PC-9 (cell line): ENCODE data around the gene SCYGR4. TPM values are rescaled to one million over a fixed set of nuclear protein-coding genes. Genes with fewer than 3 reads are reported as not detected.

ENCODE experiments used
- BruUV-seq: library from RNA; stranded (reverse); fragments of 400-500 nt; replicated peaks from 2 replicates; lab custom pipeline; 2021; lab: Mats Ljungman, UMichigan
- CTCF ChIA-PET: fragments of 300-600 bp; sonication (Branson Sonifier 250); formaldehyde crosslinking; loops from one replicate; lab custom pipeline; 2022; ENCODE audit warnings: antibody characterized with exemption; lab: Charles Lee
- POLR2A ChIA-PET: fragments of 300-600 bp; sonication (Branson Sonifier 250); formaldehyde crosslinking; loops from one replicate; lab custom pipeline; 2022; ENCODE audit warnings: antibody characterized with exemption; ENCODE audit not compliant: unreplicated experiment; lab: Charles Lee
- DNase-seq, 2 experiments: peaks; one replicate each; pipeline versions ENCODE4 v3.0.0 to v3.0.0-alpha.2; 2015 to 2022; ENCODE audit warnings: mixed read lengths in 1 of 2
- H2AFZ ChIP-seq: fragments of 200-600 bp; sonication (generic); 2 replicates; pipeline ENCODE4 v1.8.1; 2017; ENCODE audit warnings: antibody characterized with exemption
- H3F3A ChIP-seq: fragments of 200-600 bp; sonication (generic); 2 replicates; pipeline ENCODE4 v1.8.1; 2017; ENCODE audit warnings: antibody characterized with exemption, mild to moderate bottlenecking, low read depth; ENCODE audit not compliant: insufficient read depth
- H3K27ac ChIP-seq: fragments of 200-600 bp; sonication (generic); 2 replicates; pipeline ENCODE4 v1.6.1; 2016; ENCODE audit warnings: mixed run types
- H3K27me3 ChIP-seq: fragments of 200-600 bp; sonication (generic); 2 replicates; pipeline ENCODE4 v1.6.1; 2016; ENCODE audit warnings: low read depth, mixed run types; ENCODE audit not compliant: insufficient read depth
- H3K36me3 ChIP-seq: fragments of 200-600 bp; sonication (generic); 2 replicates; pipeline ENCODE4 v1.6.1; 2016; ENCODE audit warnings: low read depth, mixed run types
- H3K4me1 ChIP-seq: fragments of 200-600 bp; sonication (generic); replicated peaks from 2 replicates; pipeline ENCODE4 v1.6.1; 2016; ENCODE audit warnings: mixed run types; ENCODE audit not compliant: insufficient read depth
- H3K4me2 ChIP-seq: fragments of 200-600 bp; sonication (generic); 2 replicates; pipeline ENCODE4 v1.6.1; 2017; ENCODE audit warnings: mixed run types
- H3K4me3 ChIP-seq: fragments of 200-600 bp; sonication (generic); 2 replicates; pipeline ENCODE4 v1.6.1; 2016; ENCODE audit warnings: mixed run types
- H3K79me2 ChIP-seq: fragments of 200-600 bp; sonication (generic); 2 replicates; pipeline ENCODE4 v1.6.1; 2017; ENCODE audit warnings: low read depth, mixed run types
- H3K9me2 ChIP-seq: fragments of 200-600 bp; sonication (generic); 2 replicates; pipeline ENCODE4 v1.8.1; 2017; ENCODE audit warnings: mild to moderate bottlenecking; ENCODE audit not compliant: insufficient read depth
- H3K9me3 ChIP-seq: fragments of 200-600 bp; sonication (generic); 2 replicates; pipeline ENCODE4 v1.8.1; 2016; ENCODE audit warnings: low read depth; ENCODE audit not compliant: insufficient read depth
- H4K20me1 ChIP-seq: fragments of 200-600 bp; sonication (generic); 2 replicates; pipeline ENCODE4 v1.8.1; 2017; ENCODE audit not compliant: insufficient read depth
- EZH2 ChIP-seq: fragments of 200-600 bp; sonication (generic); IDR thresholded peaks from 2 replicates; pipeline ENCODE4 v1.8.0; 2017; ENCODE audit warnings: antibody characterized with exemption, low read depth
- intact Hi-C: fragments of 100-400 bp; cut with micrococcal nuclease; formaldehyde crosslinking; loops from one replicate; pipeline ENCODE4 v1.10.0; 2022; ENCODE audit not compliant: unreplicated experiment
- total RNA-seq: library from RNA; stranded (reverse); gene quantifications from 2 replicates; pipeline ENCODE4 v1.2.3, GENCODE V29; 2021
- TF ChIP-seq, protein P1 (sequence below): fragments of 200-600 bp; sonication (generic); conservative IDR thresholded peaks from 2 replicates; pipeline ENCODE4 v1.6.1; 2017; ENCODE audit warnings: mixed run types, antibody characterized with exemption, mild to moderate bottlenecking, moderate library complexity

SCYGR4 gene
- total RNA-seq, 1 experiment from 2014 or later: not detected

DNA sequence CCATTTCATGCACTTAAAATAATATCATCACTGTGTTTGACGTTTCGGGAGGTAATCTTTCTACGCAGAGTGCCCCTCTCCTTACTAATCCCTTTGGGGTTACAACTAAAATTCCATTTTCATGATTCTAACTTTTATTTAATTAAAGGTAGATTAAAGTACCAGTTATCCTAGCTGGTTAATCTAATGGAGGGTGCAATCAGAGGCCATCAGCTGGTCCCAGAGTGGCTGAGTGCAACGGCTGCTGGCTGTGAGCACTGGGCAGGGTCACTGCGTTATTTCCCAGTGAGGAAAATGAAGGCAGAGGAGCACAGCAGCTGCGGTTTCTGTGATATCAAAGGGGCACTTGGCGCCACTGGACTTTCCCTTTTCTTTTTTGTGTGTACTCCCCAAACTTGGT, 12.1 kb downstream of the SCYGR4 start:
- TF ChIP-seq EZH2: no peak
- TF ChIP-seq, protein P1, sequence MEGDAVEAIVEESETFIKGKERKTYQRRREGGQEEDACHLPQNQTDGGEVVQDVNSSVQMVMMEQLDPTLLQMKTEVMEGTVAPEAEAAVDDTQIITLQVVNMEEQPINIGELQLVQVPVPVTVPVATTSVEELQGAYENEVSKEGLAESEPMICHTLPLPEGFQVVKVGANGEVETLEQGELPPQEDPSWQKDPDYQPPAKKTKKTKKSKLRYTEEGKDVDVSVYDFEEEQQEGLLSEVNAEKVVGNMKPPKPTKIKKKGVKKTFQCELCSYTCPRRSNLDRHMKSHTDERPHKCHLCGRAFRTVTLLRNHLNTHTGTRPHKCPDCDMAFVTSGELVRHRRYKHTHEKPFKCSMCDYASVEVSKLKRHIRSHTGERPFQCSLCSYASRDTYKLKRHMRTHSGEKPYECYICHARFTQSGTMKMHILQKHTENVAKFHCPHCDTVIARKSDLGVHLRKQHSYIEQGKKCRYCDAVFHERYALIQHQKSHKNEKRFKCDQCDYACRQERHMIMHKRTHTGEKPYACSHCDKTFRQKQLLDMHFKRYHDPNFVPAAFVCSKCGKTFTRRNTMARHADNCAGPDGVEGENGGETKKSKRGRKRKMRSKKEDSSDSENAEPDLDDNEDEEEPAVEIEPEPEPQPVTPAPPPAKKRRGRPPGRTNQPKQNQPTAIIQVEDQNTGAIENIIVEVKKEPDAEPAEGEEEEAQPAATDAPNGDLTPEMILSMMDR: no peak
- intact Hi-C loops: no loop called here
- DNase-seq: no peak
- Histone ChIP-seq H3K27me3 (no peaks in the 10 kb centered on the region), H2AFZ (no peak overlapping the region), H3K4me1 (no peaks in the 10 kb centered on the region), H3K9me2 (no peaks in the 10 kb centered on the region), H3K4me2 (no peak overlapping the region), H4K20me1 (no peaks in the 10 kb centered on the region), H3K27ac (no peak overlapping the region), H3K79me2 (no peaks in the 10 kb centered on the region), H3K9me3 (no peaks in the 10 kb centered on the region; the same call in 1 of the 2 replicates), H3K36me3 (no peaks in the 10 kb centered on the region), H3F3A (no peaks in the 10 kb centered on the region), H3K4me3 (no peak overlapping the region)
- no TSS peak for BruUV-seq
- POLR2A ChIA-PET: no interaction called here
- CTCF ChIA-PET: no interaction called here

DNA sequence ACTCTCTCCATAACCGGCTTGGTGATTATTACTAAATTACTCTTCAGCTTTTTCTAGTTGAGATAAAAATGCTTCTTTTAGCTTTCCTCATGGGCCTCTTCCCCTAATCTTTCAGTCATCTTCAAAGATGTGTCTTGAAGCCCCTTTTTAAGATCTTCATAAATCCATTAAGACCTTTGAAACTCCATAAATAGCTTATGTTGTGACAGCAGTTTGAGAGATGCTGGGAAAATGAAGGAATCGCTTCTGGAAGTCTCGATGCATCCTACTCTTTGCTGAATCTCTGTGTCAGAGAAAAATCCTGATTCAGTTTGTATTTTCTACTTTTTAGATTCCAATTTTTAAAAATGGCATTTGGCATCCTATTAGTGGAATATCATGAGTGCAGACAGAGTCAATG, 13.0 kb downstream of the SCYGR4 start:
- Histone ChIP-seq H3K4me1 (no peaks in the 10 kb centered on the region), H3K27ac (no peak overlapping the region), H4K20me1 (no peaks in the 10 kb centered on the region), H3K4me2 (no peak overlapping the region), H3K79me2 (no peaks in the 10 kb centered on the region), H3K9me2 (no peaks in the 10 kb centered on the region), H3F3A (no peaks in the 10 kb centered on the region), H3K27me3 (no peaks in the 10 kb centered on the region), H3K9me3 (no peaks in the 10 kb centered on the region), H3K36me3 (no peaks in the 10 kb centered on the region), H2AFZ (no peak overlapping the region), H3K4me3 (no peak overlapping the region)
- no peak for DNase-seq
- ChIA-PET POLR2A (no interaction called here), CTCF (no interaction called here)
- no TSS peak for BruUV-seq
- intact Hi-C loops: no loop called here
- TF ChIP-seq, protein P1: no peak
- no peak for TF ChIP-seq EZH2

DNA sequence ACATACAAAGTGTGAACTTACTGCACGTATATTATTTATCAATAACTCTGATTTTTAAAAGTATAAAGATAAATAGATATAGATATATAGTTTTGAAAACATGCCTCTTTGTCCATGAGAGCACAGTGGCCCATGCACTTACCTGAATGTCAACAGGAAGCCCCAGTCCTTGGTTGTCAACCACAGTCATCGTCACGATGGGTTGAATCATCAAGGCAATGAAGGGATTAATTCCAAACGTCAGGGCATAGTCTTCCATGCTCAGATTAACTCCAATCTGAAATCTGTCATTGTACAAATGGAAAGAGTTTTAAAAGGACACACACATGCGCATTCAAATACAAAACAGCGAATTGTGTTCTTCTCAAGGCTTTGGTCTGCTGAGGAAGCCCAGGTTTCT, 15.5 kb downstream of the SCYGR4 start:
- no peak overlapping the region for H2AFZ ChIP-seq
- intact Hi-C loops: no loop called here

More for the DNA sequence above, 15.5 kb downstream of the SCYGR4 start:
- Histone ChIP-seq H3K27me3 (no peaks in the 10 kb centered on the region), H3K27ac (no peak overlapping the region), H4K20me1 (no peaks in the 10 kb centered on the region), H3K4me3 (no peak overlapping the region), H3F3A (no peaks in the 10 kb centered on the region), H3K9me3 (no peaks in the 10 kb centered on the region), H3K4me2 (no peak overlapping the region), H3K36me3 (no peaks in the 10 kb centered on the region), H3K4me1 (no peaks in the 10 kb centered on the region), H3K9me2 (no peaks in the 10 kb centered on the region), H3K79me2 (no peaks in the 10 kb centered on the region)
- no TSS peak for BruUV-seq
- TF ChIP-seq, protein P1: no peak
- no peak for TF ChIP-seq EZH2
- no peak for DNase-seq
- ChIA-PET CTCF (no interaction called here), POLR2A (no interaction called here)
